Neuronal stem cell (in vitro differentiated cells): ENCODE measurements around the gene LPCAT1.
A peak's percentile ranks its signal among the peaks of the same experiment; 100 is the strongest.

Source experiments
- DNase-seq: peaks from one replicate; pipeline ENCODE4 v3.0.0-alpha.2; 2013; ENCODE audit warnings: low spot score
- H2AFZ ChIP-seq: one replicate; pipeline ENCODE4 v1.6.1; 2013; ENCODE audit warnings: mild to moderate bottlenecking, low read length, inconsistent platforms
- H2AK5ac ChIP-seq: 2 replicates; pipeline ENCODE4 v1.6.1; 2013; ENCODE audit warnings: low read depth, mild to moderate bottlenecking, inconsistent platforms, low read length, moderate library complexity, mixed read lengths
- H2BK120ac ChIP-seq: 2 replicates; pipeline ENCODE4 v1.6.1; 2013; ENCODE audit warnings: low read depth, mild to moderate bottlenecking, inconsistent platforms, low read length, moderate library complexity, mixed read lengths
- H2BK12ac ChIP-seq: one replicate; pipeline ENCODE4 v1.6.1; 2013; ENCODE audit warnings: low read length, inconsistent platforms
- H2BK15ac ChIP-seq: 2 replicates; pipeline ENCODE4 v1.6.1; 2013; ENCODE audit warnings: mild to moderate bottlenecking, low read length, inconsistent platforms, mixed read lengths
- H2BK5ac ChIP-seq: one replicate; pipeline ENCODE4 v1.6.1; 2013; ENCODE audit warnings: inconsistent platforms, mild to moderate bottlenecking, low read length, moderate library complexity
- H3K14ac ChIP-seq: one replicate; pipeline ENCODE4 v1.6.1; 2013; ENCODE audit warnings: low read length, inconsistent platforms
- H3K18ac ChIP-seq: 2 replicates; pipeline ENCODE4 v1.6.1; 2013; ENCODE audit warnings: low read length, inconsistent platforms
- H3K23ac ChIP-seq: 2 replicates; pipeline ENCODE4 v1.6.1; 2013; ENCODE audit warnings: low read depth, mild to moderate bottlenecking, mixed read lengths, low read length, inconsistent platforms; ENCODE audit not compliant: poor library complexity
- H3K27ac ChIP-seq: replicated peaks from 3 replicates; pipeline ENCODE4 v1.5.1; 2013; ENCODE audit warnings: low read length, inconsistent platforms
- H3K27me3 ChIP-seq, 3 experiments: 2 replicates each; pipeline ENCODE4 v1.6.1; 2013; ENCODE audit warnings: low read length in 3 of 3, mild to moderate bottlenecking in 2 of 3, inconsistent platforms in 1 of 3, low read depth in 1 of 3, mixed read lengths in 1 of 3, moderate library complexity in 1 of 3; ENCODE audit not compliant: control insufficient read depth in 3 of 3, insufficient read depth in 3 of 3
- H3K36me3 ChIP-seq, 2 donors: replicated peaks in 1 of 2; 2 replicates each; pipeline ENCODE4 v1.6.1; 2013; ENCODE audit warnings: low read length in 2 of 2; ENCODE audit not compliant: control insufficient read depth in 2 of 2, insufficient read depth in 2 of 2
- H3K4ac ChIP-seq: 2 replicates; pipeline ENCODE4 v1.6.1; 2013; ENCODE audit warnings: inconsistent platforms, mild to moderate bottlenecking, low read length, moderate library complexity
- H3K4me1 ChIP-seq, 2 donors: 1 replicate in 1 of 2; 2 replicates in 1 of 2; pipeline ENCODE4 v1.6.1; 2013; ENCODE audit warnings: low read length in 2 of 2, low read depth in 1 of 2; ENCODE audit not compliant: control insufficient read depth in 2 of 2, insufficient read depth in 1 of 2
- H3K4me2 ChIP-seq: one replicate; pipeline ENCODE4 v1.6.1; 2013; ENCODE audit warnings: mild to moderate bottlenecking, low read length, inconsistent platforms; ENCODE audit not compliant: insufficient read depth, poor library complexity, severe bottlenecking
- H3K4me3 ChIP-seq, 2 donors: 2 replicates each; pipeline ENCODE4 v1.5.1; 2013; ENCODE audit warnings: low read length in 2 of 2, mild to moderate bottlenecking in 2 of 2, inconsistent platforms in 1 of 2, moderate library complexity in 1 of 2
- H3K79me1 ChIP-seq: one replicate; pipeline ENCODE4 v1.6.1; 2013; ENCODE audit warnings: low read depth, mild to moderate bottlenecking, inconsistent platforms, low read length, moderate library complexity
- H3K9ac ChIP-seq: one replicate; pipeline ENCODE4 v1.6.1; 2013; ENCODE audit warnings: mild to moderate bottlenecking, low read depth, low read length, inconsistent platforms; ENCODE audit not compliant: poor library complexity
- H3K9me3 ChIP-seq, 2 donors: replicated peaks in 1 of 2; 2 replicates each; pipeline versions ENCODE3 to v1.6.1; 2013; ENCODE audit warnings: low read length in 2 of 2, mild to moderate bottlenecking in 2 of 2, inconsistent platforms in 1 of 2, low read depth in 1 of 2, mixed read lengths in 1 of 2, moderate library complexity in 1 of 2; ENCODE audit not compliant: control insufficient read depth in 2 of 2, insufficient read depth in 1 of 2
- H4K8ac ChIP-seq: one replicate; pipeline ENCODE4 v1.6.1; 2013; ENCODE audit warnings: low read depth, mild to moderate bottlenecking, inconsistent platforms, low read length, moderate library complexity
- H4K91ac ChIP-seq: one replicate; pipeline ENCODE4 v1.6.1; 2013; ENCODE audit warnings: low read length, low read depth, mild to moderate bottlenecking, inconsistent platforms; ENCODE audit not compliant: poor library complexity
- WGBS, 2 donors: extraction: QIAGEN DNeasy Blood & Tissue Kit; methylation state at CpG; one replicate each; pipeline ENCODE4 v1.1.7; 2013; ENCODE audit warnings: missing lambda C conversion rate in 2 of 2, mixed read lengths in 1 of 2; ENCODE audit not compliant: insufficient read length in 2 of 2, insufficient replicate concordance in 1 of 2; ENCODE audit errors: extremely low coverage in 2 of 2; 5-methylcytosine and 5-hydroxymethylcytosine counted together

Gene LPCAT1

DNA sequence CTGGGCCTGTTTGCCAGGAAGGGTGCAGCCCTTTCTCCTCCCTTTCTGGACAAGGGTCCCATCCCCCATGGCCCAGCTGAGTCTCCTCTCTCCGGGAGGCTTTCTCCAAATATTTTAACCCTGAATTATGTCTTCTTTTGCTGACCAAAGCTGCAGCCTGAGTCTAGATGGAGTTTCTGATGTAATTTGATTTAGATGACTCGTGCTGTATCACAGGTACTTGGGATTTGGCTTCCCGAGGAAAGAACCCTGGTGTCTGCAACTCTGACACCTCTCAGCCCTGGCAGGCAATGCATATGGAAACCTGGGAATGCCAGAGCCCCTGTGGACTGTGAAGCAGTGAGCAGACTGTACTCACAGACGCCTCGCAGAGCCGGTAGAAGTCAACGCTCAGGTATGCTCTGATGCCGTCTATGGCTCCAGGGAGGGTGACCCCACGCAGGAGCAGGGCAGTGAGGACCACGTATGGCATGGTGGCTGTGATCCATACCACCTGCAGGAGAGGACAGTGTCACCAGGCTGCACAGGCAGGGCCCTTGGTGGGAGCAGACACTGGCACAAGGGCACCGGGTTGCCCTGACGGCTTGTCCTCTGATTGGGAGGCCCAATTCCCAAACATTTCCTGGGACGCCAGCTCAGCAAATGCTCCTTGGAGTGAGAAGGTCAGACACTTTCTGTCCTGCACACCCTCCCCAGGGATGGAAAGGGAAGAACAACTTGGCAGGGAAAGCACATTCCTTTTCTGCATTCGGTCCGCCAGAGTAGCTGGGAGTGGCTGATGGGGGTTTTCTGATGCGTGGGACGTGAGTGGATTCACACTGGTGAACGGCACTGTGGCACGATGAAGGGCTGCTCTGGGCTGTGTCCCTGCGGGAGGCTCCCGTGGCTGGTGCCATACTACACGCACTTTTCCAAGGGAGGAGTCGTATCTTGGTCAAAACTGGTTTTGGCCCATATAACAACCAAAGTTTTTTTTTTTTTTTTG, 103.3 kb downstream of the LPCAT1 start:
- DNase-seq = no peak
- Histone ChIP-seq H4K91ac (no peak overlapping the region), H3K27ac (no peak overlapping the region), H3K4me3 (peak overlapping the region in 1 of 2 donors; percentile 15), H2BK12ac (no peak overlapping the region), H3K18ac (peak overlapping the region; percentile 83), H2BK5ac (no peak overlapping the region), H3K14ac (peak overlapping the region; percentile 44), H2BK15ac (no peak overlapping the region), H3K4ac (no peak overlapping the region), H3K4me2 (no peak overlapping the region), H3K27me3 (peaks cover 0 to 5% (median 0%) of the 10 kb centered on the region in 3 experiments), H2AFZ (no peak overlapping the region), H3K9me3 (peaks cover 0 to 6% of the 10 kb centered on the region in 2 donors), H3K79me1 (no peaks in the 10 kb centered on the region), H3K9ac (peak overlapping the region; percentile 16), H4K8ac (no peak overlapping the region), H2AK5ac (peak overlapping the region; percentile 81), H2BK120ac (no peak overlapping the region), H3K4me1 (no peaks in the 10 kb centered on the region), H3K23ac (no peak overlapping the region), H3K36me3 (no peaks in the 10 kb centered on the region)
- WGBS, 2 donors = no CpG with 5 or more reads among the region's 23 CpGs

DNA sequence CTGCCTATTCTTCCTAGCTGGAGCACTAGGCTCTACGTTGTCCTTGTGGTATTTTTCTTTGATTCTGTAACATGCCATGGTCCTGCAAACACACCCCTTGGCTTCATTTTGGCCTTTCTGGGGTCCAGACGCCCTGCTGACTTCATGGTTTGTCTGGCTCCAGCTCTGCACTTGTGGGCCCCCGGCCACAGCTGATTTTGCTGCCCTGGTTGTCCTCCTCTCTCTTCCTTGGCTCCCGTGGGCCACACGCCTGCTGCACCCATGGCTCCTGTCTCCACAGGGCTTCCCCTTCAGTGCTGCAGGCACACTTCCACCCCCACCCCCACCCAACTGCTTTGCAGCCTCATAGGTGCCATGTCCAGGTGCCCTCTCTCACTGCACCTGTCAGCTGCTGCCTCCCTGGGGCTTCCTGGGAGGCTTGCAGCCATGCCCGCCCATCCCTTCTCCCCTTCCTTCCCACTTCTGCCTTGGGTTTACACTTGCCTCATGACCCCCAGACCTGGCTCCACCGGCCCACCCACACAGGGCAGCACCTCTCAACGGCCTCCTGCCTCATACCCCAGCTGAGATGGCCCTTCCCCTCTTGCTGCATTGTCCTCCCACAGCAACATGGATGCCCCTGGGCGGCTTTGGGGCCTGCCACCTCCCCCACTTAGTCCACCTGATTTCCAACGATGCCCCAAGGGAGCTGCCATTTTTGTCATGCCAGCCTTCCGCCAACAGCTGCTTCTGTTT, 104.1 kb downstream of the LPCAT1 start:
- no CpG with 5 or more reads among the region's 11 CpGs for WGBS, 2 donors
- Histone ChIP-seq H3K9ac (no peak overlapping the region), H3K27me3 (peaks cover 0 to 8% (median 0%) of the 10 kb centered on the region in 3 experiments), H2BK12ac (no peak overlapping the region), H2BK120ac (no peak overlapping the region), H2AK5ac (no peak overlapping the region), H3K4me1 (no peaks in the 10 kb centered on the region), H3K23ac (no peak overlapping the region), H2AFZ (no peak overlapping the region), H4K91ac (no peak overlapping the region), H4K8ac (no peak overlapping the region), H3K18ac (no peak overlapping the region), H2BK5ac (no peak overlapping the region), H3K36me3 (no peaks in the 10 kb centered on the region), H3K9me3 (peaks cover 0 to 6% of the 10 kb centered on the region in 2 donors), H2BK15ac (no peak overlapping the region), H3K27ac (no peak overlapping the region), H3K4me3 (no peak overlapping the region), H3K4ac (no peak overlapping the region), H3K4me2 (no peak overlapping the region), H3K79me1 (no peaks in the 10 kb centered on the region), H3K14ac (no peak overlapping the region)
- DNase-seq = no peak

DNA sequence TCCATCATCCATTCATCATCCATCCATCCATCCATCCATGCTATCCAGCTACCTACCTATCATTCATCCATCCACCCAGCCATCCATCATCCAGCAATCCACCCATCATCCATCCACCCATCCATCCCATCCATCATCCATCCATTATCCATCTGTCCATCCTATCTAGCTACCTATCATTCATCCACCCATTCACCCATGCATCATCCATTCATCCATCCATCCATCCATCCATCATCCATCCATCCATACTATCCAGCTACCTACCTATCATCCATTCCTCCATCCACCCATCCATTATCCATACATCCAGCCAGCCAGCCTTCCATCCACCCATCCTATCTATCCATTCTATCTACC, 104.9 kb downstream of the LPCAT1 start:
- no peak for DNase-seq
- no peak overlapping the region for H3K14ac ChIP-seq
- H3K23ac ChIP-seq = no peak overlapping the region
- H3K27me3 ChIP-seq = peaks cover 0 to 6% (median 0%) of the 10 kb centered on the region in 3 experiments
- no peaks in the 10 kb centered on the region for H3K4me1 ChIP-seq
- H2BK5ac ChIP-seq = no peak overlapping the region
- H4K91ac ChIP-seq = no peak overlapping the region
- H3K27ac ChIP-seq = no peak overlapping the region
- no peak overlapping the region for H3K4ac ChIP-seq
- H3K4me3 ChIP-seq = peak overlapping the region in 1 of 2 donors; percentile 30
- no peak overlapping the region for H3K9ac ChIP-seq
- no peak overlapping the region for H2BK15ac ChIP-seq
- no peak overlapping the region for H3K4me2 ChIP-seq
- H2AK5ac ChIP-seq = no peak overlapping the region
- H3K9me3 ChIP-seq = peaks cover 0 to 4% of the 10 kb centered on the region in 2 donors
- peak overlapping the region; percentile 6 for H4K8ac ChIP-seq
- no peaks in the 10 kb centered on the region for H3K79me1 ChIP-seq
- H2AFZ ChIP-seq = no peak overlapping the region
- no peak overlapping the region for H3K18ac ChIP-seq
- no peak overlapping the region for H2BK120ac ChIP-seq
- no peaks in the 10 kb centered on the region for H3K36me3 ChIP-seq
- H2BK12ac ChIP-seq = no peak overlapping the region
